Colon (tissue), 2 donors: ENCODE measurements around the gene ZNF428.

Experiments
- FAIRE-seq: peaks from 2 replicates; lab custom pipeline; 2012; peaks lifted over from hg19 to GRCh38; lab: Jason Lieb, UNC
- donor health status: control.
- donor health status: control.

ZNF428 gene

GRCh38 chr19:43562226-43562697 lies 57.2 kb downstream of the ZNF428 start:
- no peak for FAIRE-seq

GRCh38 chr19:43561139-43561970 lies 58.1 kb downstream of the ZNF428 start:
- no peak for FAIRE-seq

- FAIRE-seq = no peak
Observed at GRCh38 chr19:43560687-43561086, 58.7 kb downstream of the ZNF428 start.
